Measurements from ENCODE around the gene ALOX15B.

Gene ALOX15B

GRCh38 chr17:8013731-8014557 is 24.9 kb upstream of the ALOX15B start:
- no peak for DNase-seq

GRCh38 chr17:8014558-8014850 is 24.4 kb upstream of the ALOX15B start:
- no peak for DNase-seq

- no peak for DNase-seq
These were observed 23.5 kb upstream of the ALOX15B start for GRCh38 chr17:8015236-8015956.

GRCh38 chr17:8015957-8016631 is 22.8 kb upstream of the ALOX15B start:
- DNase-seq, result peak in 1 of 3 donors; percentile 27

GRCh38 chr17:8016632-8017424 is 22.0 kb upstream of the ALOX15B start:
- peak; percentile 82 to 88 (median 85) for DNase-seq

- DNase-seq, result peak; percentile 80 to 85 (median 81)
These were observed 20.4 kb upstream of the ALOX15B start for GRCh38 chr17:8018436-8018835.

- DNase-seq, result peak in 2 of 3 donors; percentile 41 to 65
These were observed 19.7 kb upstream of the ALOX15B start for GRCh38 chr17:8019166-8019565.

- peak; percentile 93 to 96 (median 95) for DNase-seq
These were observed 18.9 kb upstream of the ALOX15B start for GRCh38 chr17:8019665-8020650.

GRCh38 chr17:8020776-8021564 is 17.9 kb upstream of the ALOX15B start:
- peak in 1 of 3 donors; percentile 21 for DNase-seq

GRCh38 chr17:8021565-8022359 is 17.1 kb upstream of the ALOX15B start:
- no peak for DNase-seq

GRCh38 chr17:8022360-8023003 is 16.4 kb upstream of the ALOX15B start:
- peak; percentile 68 to 77 (median 69) for DNase-seq

GRCh38 chr17:8024161-8024560 is 14.7 kb upstream of the ALOX15B start:
- DNase-seq, result peak in 2 of 3 donors; percentile 34 to 58

- no peak for DNase-seq
These were observed 13.5 kb upstream of the ALOX15B start for GRCh38 chr17:8025176-8025911.

- DNase-seq, result no peak
These were observed 9.7 kb upstream of the ALOX15B start for GRCh38 chr17:8029121-8029520.

GRCh38 chr17:8031261-8031661 is 7.6 kb upstream of the ALOX15B start:
- DNase-seq, result no peak

GRCh38 chr17:8031950-8032349 is 6.9 kb upstream of the ALOX15B start:
- no peak for DNase-seq

- no peak for DNase-seq
These were observed 6.4 kb upstream of the ALOX15B start for GRCh38 chr17:8032442-8032841.

- DNase-seq, result no peak
These were observed 831 bp downstream of the ALOX15B start for GRCh38 chr17:8039611-8040168.
